KOPT-K1 (cell line): ENCODE results near the gene KRTAP1-5.

Experiments used
- H3K27ac ChIP-seq: fragments of 200-600 bp; sonication (generic); 2 replicates; pipeline ENCODE4 v1.5.1; 2016; ENCODE audit warnings: antibody characterized with exemption, mild to moderate bottlenecking, low read depth, low read length; ENCODE audit not compliant: poor library complexity, severe bottlenecking
- H3K36me3 ChIP-seq: fragments of 200-600 bp; sonication (generic); 2 replicates; pipeline ENCODE4 v1.5.1; 2017; ENCODE audit warnings: antibody characterized with exemption, mild to moderate bottlenecking, low read length, moderate library complexity; ENCODE audit not compliant: insufficient read depth
- H3K9me3 ChIP-seq: fragments of 200-600 bp; sonication (generic); 2 replicates; pipeline ENCODE4 v1.5.1; 2017; ENCODE audit warnings: antibody characterized with exemption, low read length, mild to moderate bottlenecking; ENCODE audit not compliant: insufficient read depth, poor library complexity, severe bottlenecking

KRTAP1-5 gene

DNA sequence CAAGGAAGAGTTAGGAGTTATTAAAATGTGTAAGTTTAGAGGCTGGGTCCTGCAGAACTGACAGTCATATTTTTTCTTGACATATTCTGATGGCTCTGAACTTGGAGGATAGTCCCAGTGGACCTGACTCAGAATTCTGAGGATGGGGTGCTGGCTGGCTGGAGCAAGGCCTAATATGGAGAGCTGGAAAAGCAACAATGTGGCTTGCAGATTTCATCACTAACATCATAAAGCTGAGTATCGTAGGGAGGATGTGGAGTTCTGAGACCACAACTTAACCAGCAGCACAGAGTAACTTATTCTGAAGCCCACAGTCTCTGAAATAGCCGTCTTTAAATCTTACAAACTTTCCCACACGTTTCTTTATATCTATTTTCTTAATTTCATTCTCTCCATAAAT, 2.3 kb downstream of the KRTAP1-5 start:
- no peak overlapping the region for H3K27ac ChIP-seq
- H3K9me3 ChIP-seq = no peaks in the 10 kb centered on the region
- H3K36me3 ChIP-seq = no peaks in the 10 kb centered on the region

DNA sequence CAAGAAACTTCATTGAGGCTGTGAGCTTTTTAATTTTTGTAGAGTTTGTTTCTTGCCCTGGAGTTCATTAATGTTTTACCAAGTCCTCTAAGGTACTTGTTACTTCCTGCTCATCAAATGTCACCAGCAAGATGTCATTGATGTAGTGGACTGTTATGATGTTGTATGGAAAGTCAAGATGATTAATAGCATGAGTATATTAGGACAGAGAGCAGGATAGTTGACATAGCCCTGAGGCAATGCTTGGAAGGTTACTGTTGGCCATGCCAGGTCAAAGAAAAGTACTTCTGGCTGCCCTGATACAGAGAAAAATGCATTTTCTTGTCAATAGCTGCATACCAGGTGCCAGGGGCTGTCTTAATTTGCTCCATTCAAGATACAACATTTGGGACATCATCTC, 6.7 kb downstream of the KRTAP1-5 start:
- Histone ChIP-seq H3K27ac (no peak overlapping the region), H3K9me3 (no peaks in the 10 kb centered on the region), H3K36me3 (no peaks in the 10 kb centered on the region)

DNA sequence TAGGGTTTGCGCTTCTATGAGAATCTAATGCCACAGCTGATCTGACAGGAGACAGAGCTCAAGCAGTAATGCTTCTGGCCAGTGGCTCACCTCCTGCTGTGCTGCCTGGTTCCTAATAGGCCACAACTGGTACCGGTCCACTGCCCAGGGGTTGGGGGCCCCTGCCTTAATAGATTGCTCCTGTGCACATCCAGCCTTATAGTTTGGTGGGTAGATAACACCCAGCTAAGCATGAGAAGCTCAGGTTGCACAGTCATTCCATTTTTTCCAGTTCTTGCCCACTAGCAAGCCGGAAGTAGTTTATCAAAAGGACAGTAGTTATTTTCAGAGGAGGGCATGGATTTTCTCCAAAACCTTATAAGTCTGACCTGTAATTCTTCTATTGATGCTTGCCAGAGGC, 7.6 kb downstream of the KRTAP1-5 start:
- Histone ChIP-seq H3K27ac (no peak overlapping the region), H3K36me3 (no peaks in the 10 kb centered on the region), H3K9me3 (no peaks in the 10 kb centered on the region)

DNA sequence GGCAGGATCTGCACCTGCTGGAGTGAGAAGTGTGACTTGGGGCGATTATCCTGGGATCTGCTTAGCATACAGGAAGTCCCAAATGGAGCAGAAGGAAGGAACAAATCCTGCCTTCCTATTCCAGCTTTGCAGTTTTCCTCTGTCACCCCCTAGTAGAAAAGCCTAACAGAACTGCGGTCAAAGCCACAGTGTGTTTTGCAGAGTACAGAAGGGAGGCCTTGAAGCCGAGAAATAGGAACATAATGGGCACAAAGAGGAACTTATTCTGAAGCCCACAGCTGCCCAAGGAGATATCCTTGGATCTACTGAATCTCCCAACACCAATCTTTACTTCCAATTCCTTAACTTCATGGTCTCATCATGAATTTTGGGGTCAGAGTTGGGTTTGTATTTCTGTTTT, 8.5 kb downstream of the KRTAP1-5 start:
- H3K36me3 ChIP-seq = no peaks in the 10 kb centered on the region
- H3K27ac ChIP-seq = no peak overlapping the region
- H3K9me3 ChIP-seq = no peaks in the 10 kb centered on the region

GRCh38 chr17:41016578-41017215, 10.3 kb downstream of the KRTAP1-5 start:
- no peak overlapping the region for H3K27ac ChIP-seq
- H3K9me3 ChIP-seq = no peaks in the 10 kb centered on the region

DNA sequence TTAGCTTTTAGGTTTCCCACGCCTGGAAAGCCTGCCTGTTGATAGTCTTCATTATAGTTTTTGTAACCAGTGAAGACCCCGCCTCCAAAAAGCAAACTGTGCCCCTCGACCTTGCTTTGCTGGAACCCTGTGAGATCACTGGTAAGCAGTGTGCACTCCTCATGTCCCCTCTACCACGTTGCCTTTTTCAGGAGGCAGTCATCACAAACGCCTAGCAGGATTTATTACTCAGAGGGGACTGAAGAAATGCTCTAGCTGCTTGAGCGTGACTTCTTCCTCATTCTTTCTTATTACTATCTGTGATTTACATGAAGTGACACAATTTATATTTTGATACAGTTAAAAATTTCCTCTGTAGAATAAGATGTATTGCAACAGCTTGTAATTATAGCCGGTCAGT, 11.6 kb downstream of the KRTAP1-5 start:
- Histone ChIP-seq H3K9me3 (no peaks in the 10 kb centered on the region), H3K27ac (no peak overlapping the region), H3K36me3 (no peaks in the 10 kb centered on the region)

More at GRCh38 chr17:41016578-41017215, 10.3 kb downstream of the KRTAP1-5 start:
- H3K36me3 ChIP-seq = no peaks in the 10 kb centered on the region

DNA sequence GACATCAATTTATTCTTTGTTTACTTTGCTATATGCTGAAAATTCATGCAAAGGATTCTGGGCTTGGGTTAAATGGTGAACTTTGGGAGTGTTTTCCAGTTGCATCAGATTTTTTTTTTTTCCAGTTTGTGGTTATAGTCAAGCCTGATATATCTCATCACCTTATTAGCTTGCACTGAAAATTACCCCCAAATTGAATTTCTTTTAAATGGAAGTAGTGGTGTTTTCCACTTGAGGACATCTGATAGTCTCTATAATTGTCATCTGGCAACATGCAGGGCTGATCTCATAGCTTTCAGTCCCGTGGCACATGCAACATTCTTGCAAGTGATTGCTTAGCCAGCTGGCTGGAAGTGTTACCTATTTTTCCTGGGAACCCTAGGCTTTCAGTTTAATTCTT, 13.4 kb downstream of the KRTAP1-5 start:
- no peaks in the 10 kb centered on the region for H3K9me3 ChIP-seq
- H3K36me3 ChIP-seq = no peaks in the 10 kb centered on the region
- no peak overlapping the region for H3K27ac ChIP-seq

- H3K9me3 ChIP-seq = no peaks in the 10 kb centered on the region
- no peak overlapping the region for H3K27ac ChIP-seq
- no peaks in the 10 kb centered on the region for H3K36me3 ChIP-seq
Measured at GRCh38 chr17:41013181-41013580, 13.8 kb downstream of the KRTAP1-5 start.

GRCh38 chr17:41012326-41013120, 14.5 kb downstream of the KRTAP1-5 start:
- no peaks in the 10 kb centered on the region for H3K36me3 ChIP-seq
- no peaks in the 10 kb centered on the region for H3K9me3 ChIP-seq
- no peak overlapping the region for H3K27ac ChIP-seq

DNA sequence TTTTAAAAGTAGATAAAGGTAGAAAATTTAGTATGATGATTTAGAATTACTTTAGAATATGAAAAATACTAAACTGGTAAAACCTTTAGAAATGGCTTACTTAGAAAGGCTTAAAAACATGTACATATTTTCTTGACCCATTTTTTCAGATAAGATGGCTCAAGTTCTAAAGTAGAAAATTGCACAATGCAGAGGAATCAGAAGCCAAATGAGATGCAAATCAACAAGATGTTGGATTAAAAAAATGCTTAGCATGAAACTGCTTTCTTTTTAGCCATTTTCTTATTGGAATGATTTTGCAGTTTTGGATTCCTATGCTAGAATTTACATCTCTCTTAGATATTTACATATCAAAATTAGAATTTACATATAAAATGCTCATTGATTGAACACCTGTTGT, 16.6 kb downstream of the KRTAP1-5 start:
- no peak overlapping the region for H3K27ac ChIP-seq
- no peaks in the 10 kb centered on the region for H3K36me3 ChIP-seq
- H3K9me3 ChIP-seq = no peaks in the 10 kb centered on the region

- no peaks in the 10 kb centered on the region for H3K36me3 ChIP-seq
- H3K27ac ChIP-seq = no peak overlapping the region
- no peaks in the 10 kb centered on the region for H3K9me3 ChIP-seq
Measured at GRCh38 chr17:41009936-41010335, 17.1 kb downstream of the KRTAP1-5 start.

- Histone ChIP-seq H3K27ac (no peak overlapping the region), H3K9me3 (no peaks in the 10 kb centered on the region), H3K36me3 (no peaks in the 10 kb centered on the region)
Measured at GRCh38 chr17:41009301-41009760, 17.7 kb downstream of the KRTAP1-5 start.

DNA sequence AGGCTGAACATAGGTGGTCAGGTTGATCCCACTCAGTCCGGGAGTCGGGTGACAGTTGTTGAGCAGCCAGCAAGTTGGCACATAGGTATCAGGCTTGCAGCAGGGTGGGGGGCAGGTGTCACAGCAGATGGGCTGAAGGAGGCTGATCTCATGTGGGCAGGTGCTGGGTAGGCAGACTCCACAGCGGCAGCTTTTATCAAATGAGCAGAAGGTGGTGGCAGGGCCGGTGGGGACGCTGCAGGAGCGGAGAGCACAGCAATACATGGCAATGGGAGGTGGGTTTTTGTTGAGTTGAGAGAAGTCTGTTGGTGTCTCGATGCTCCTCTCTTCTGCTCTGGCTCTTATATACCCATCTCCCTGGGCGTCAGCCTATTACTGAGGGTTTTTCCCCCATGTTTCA, 18.2 kb downstream of the KRTAP1-5 start, which contains the start of gene KRTAP3-1:
Gene KRTAP3-1 (minus strand): TSS at position 318 of the 400 bp plus-strand sequence. CDS start 54 bp downstream, at position 264.
- Histone ChIP-seq H3K9me3 (no peaks in the 10 kb centered on the region), H3K27ac (no peak within 1 kb of the TSS), H3K36me3 (no peaks in the 10 kb centered on the region)

DNA sequence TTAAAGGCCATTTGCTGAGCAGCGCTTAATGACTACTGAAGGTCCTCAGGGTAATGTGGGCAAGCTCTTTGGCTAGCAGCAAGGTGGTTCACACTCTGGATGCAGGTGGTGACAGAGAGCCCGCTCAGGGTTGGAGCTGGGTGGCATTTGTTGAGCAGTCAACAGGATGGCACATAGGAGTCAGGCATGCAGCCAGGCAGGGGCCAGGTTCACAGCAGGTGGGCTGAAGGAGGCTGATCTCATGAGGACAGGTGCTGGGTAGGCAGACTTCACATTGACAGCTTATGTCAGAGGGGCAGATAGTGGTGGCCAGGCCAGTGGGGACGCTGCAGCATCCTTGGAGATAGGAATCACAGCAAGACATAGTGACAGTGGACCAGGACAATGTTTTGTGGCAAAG, 22.6 kb downstream of the KRTAP1-5 start:
- no peaks in the 10 kb centered on the region for H3K9me3 ChIP-seq
- no peak overlapping the region for H3K27ac ChIP-seq
- no peaks in the 10 kb centered on the region for H3K36me3 ChIP-seq

DNA sequence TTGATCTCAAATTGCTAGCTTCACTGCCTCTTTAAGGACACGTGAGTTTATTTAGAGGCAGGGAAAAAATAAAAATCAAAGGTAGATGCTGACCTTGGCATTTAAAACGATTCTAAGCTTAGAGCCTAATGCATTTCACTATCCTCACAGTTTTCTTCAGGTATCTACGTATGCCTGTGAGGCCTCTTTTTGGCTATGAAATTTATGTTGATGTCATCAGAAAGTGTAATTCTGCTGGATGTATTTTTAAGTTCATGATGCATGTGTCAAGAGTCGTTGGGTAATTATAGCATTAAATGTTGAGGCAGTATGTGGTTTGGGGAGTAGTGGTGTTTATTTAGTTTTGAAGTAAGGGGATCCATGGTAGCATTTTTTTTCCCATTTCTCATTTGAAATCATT, 23.1 kb downstream of the KRTAP1-5 start:
- H3K9me3 ChIP-seq = no peaks in the 10 kb centered on the region
- no peak overlapping the region for H3K27ac ChIP-seq

GRCh38 chr17:41002814-41003213, 24.2 kb downstream of the KRTAP1-5 start:
- Histone ChIP-seq H3K27ac (no peak overlapping the region), H3K36me3 (no peaks in the 10 kb centered on the region), H3K9me3 (no peaks in the 10 kb centered on the region)

More for the DNA sequence above, 23.1 kb downstream of the KRTAP1-5 start:
- H3K36me3 ChIP-seq = no peaks in the 10 kb centered on the region
